HG03196 (cell line): ENCODE measurements around the gene CTNND2.
"Not testable (repeated sequence)": the region's sequence is repeated elsewhere in the genome, so short reads cannot be mapped to it uniquely, and the experiment has no call there.

ENCODE experiments used
- ATAC-seq: cut with Tn5 transposase; IDR thresholded peaks from one replicate; pipeline ENCODE4 v1.9.1; 2021; ENCODE audit not compliant: unreplicated experiment

The CTNND2 gene

GRCh38 chr5:11869203-11869602 is 35.0 kb downstream of the CTNND2 start:
- ATAC-seq, result no peak

- no peak for ATAC-seq
These were observed 40.3 kb downstream of the CTNND2 start for GRCh38 chr5:11863911-11864310.

DNA sequence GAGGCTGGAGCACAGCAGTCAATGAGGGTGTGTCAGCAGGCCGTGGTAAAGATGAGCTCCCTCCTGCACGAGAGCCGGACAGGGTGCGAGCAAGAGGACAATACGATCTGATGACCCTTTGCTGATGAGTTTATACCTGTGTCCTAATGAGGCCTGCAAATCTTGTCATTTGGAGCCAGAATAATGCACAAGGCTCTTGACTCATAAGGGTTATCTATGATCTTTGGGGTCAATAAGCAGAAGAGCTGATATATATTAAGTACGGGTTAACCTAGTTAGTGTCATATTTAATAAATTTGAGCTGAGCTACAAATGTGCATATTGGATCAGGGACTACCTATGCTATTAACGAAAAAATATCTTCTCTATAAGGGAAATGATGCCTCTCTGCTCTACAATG is 46.9 kb downstream of the CTNND2 start:
- ATAC-seq, result no peak

DNA sequence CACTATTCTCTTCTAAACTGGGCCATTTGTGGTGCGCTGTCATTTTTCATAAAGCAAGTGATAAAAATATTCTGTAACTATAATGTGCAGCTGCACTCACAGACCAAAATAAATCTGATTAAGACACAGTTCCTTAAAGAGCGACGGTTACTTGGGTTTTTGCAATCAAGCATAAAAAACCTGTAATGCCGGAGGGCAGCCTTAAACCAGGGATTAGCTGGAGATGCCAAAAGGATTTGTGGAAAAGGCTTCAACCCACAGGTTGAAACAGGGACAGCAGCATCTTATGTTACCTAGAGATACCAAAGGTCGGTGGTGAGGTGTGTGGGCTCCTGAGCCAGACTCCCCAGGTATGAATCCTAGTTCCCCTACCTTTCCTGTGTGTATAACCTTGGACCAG is 49.3 kb downstream of the CTNND2 start:
- ATAC-seq, result no peak

DNA sequence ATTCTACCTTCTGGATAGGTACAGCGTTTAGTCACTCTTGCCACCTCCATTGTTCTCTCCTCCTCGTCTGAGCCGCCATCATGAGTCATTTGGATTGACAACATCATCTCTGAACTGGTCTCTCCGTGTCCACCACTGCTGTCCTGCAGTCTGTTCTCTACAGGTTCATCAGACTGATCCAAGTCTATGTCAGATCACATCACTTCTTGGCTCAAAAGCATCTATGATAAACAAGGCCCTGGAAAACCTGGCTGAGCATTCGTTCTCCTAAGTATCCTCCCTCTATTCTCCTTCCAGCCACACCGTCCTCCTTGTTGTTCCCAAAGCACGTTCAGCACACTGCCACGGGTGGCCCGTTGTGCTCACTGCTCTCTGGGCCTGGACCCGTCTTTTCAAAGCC is 50.5 kb downstream of the CTNND2 start:
- no peak for ATAC-seq

DNA sequence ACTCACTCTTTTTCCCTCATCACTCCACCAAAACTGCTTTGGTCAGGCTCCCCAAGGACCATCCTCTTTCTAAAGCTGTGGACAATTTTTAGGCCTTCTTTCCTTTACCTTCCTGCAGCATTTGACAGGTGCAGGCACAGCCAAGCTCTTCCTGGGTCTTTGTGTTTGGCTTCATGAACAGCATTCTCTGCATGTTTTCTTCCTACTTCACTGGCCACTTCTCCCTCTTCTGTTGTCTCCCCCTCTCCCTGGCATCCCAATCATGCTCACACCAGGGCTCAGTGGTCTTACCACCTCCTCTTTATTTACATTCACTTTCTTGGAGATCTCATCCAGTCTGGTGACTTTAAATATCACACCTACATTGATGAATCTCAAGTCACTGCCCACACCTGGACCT is 51.1 kb downstream of the CTNND2 start:
- no peak for ATAC-seq

DNA sequence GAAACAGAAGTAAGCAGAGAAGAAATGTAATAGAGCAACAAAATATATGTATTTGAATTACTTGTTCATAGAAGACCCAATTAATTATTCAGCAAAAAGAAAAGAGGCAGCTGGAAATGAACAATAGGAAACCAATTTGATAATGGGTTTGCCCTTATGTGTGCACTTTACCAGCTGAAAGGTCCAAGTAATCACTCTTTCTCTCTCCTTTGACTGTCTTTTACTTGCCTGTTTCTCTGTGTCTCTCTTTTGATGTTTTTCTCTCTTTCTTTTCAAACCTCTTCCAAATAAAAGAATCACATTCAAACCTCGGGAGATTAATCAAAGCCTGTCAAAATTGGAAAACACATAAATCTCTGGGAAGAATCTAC is 51.5 kb downstream of the CTNND2 start:
- no peak for ATAC-seq

- no peak for ATAC-seq
These were observed 52.1 kb downstream of the CTNND2 start for GRCh38 chr5:11851965-11852716.

GRCh38 chr5:11851416-11851815 is 52.8 kb downstream of the CTNND2 start:
- no peak for ATAC-seq

DNA sequence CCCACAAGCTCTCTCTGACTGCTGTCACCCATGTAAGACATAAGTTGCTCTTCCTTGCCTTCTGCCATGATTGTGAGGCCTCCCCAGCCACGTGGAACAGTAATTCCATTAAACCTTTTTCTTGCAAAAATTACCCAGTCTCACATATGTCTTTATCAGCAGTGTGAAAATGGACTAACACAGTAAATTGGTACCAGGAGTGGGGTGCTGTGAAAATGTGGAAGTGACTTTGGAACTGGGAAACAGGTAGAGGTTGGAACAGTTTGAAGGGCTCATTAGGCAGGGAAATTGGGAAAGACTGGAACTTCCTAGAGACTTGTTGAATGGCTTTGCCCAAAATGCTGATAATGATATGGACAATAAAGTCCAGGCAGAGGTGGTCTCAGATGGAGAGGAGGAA is 75.7 kb downstream of the CTNND2 start:
- ATAC-seq, result not testable (repeated sequence)

DNA sequence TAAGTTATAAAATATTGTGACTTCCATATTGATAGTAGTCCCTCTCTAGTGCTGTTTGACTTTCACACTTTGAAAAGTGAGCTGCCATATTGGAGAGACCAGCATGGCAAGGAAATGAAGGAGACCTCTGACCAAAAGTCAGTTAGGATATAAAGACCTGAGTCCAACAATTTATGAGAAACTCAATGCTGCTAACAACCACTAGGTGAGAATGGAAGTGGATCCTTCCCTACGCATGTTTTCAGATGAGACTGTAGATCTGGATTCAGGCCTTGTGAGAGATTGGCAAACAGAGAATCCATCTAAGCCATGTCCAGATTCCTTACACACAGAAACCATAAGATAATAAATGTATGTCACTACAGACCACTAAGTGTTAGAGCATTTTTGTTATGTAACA is 81.6 kb downstream of the CTNND2 start:
- ATAC-seq, result no peak

- no peak for ATAC-seq
These were observed 88.3 kb downstream of the CTNND2 start for GRCh38 chr5:11815916-11816315.

- no peak for ATAC-seq
These were observed 88.8 kb downstream of the CTNND2 start for GRCh38 chr5:11815481-11815880.

GRCh38 chr5:11814373-11814772 is 89.9 kb downstream of the CTNND2 start:
- no peak for ATAC-seq

DNA sequence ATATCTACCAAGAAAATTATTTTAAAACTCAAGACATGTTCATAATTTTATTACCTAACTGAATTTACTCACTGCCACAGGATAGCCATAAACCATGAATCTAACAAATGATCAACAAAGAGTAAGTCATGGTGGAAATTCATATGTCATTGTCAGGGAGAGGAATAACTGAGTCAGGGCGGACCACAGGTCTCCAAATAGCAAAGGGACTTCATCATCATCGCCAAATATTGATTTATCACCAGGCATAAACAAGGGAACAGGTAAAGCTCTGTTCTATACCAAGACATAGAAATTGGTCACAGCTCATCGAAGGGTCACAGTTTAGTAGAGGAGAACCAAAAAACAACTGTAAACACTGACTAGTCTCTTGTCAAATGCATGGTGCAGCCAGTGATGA is 94.8 kb downstream of the CTNND2 start:
- ATAC-seq, result no peak

GRCh38 chr5:11803436-11803835 is 100.8 kb downstream of the CTNND2 start:
- no peak for ATAC-seq

- ATAC-seq, result no peak
These were observed 103.2 kb downstream of the CTNND2 start for GRCh38 chr5:11801061-11801460.

DNA sequence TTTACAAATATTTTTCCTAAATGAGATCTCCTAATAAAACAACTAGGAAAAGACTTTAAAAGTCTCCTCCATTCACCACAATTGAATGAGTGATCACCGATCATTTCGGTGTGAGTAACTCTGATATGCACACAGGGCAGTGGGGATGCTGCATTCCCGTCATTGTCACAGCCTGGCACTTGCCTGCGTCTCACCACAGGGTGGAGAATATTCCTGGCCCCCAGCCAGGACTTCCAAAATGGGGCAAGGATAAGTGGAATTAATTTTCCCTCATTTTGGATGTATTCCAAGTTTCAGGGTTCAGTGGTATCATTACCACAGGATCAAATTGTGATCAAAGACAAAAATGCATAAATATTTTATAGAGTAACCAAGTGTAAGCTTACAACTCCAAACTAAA is 107.1 kb downstream of the CTNND2 start:
- ATAC-seq, result no peak

GRCh38 chr5:11793396-11793795 is 110.8 kb downstream of the CTNND2 start:
- ATAC-seq, result no peak

GRCh38 chr5:11792621-11793020 is 111.6 kb downstream of the CTNND2 start:
- ATAC-seq, result no peak

DNA sequence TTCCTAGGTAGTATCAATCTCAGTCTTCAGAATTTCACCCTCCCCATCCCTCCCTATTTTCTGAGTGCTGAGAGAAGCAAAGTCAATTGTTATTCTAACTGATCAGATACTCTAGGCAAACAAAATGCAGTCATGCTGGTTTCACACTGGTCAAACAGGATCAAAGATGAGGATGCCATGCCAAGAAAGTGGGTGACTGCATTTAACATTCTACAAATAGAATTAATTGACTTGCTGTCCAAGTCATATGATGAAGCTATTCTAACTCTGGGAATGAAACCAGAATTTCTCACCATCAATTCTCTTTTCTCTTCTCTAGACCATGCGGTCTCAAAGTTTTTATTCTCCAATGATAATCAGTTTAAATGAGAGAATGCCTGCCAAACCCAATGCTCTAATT is 112.5 kb downstream of the CTNND2 start:
- ATAC-seq, result no peak

DNA sequence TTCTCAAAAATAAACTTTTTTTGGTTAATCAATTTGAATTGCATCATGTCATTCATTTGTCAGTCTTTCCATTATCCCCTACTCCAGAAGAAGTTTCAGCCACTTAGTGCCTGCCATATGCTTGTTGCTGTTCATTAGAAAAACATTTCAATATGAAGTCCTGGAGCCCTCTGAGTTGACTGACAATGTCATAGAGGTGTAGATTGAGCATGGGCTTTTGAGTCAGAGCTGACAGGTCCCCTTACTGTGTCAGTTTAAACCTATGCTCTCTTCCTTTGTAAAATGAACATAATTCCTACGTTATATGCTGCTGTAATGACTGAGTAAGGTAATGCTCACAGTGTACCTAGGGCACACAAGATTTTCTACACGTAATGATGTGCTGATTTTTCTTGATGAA is 114.0 kb downstream of the CTNND2 start:
- ATAC-seq, result no peak

- no peak for ATAC-seq
These were observed 118.4 kb downstream of the CTNND2 start for GRCh38 chr5:11785771-11786352.
